Fibroblast of skin of scalp (primary cell): ENCODE results near the gene HEATR9.

Experiments
- DNase-seq: peaks from one replicate; pipeline ENCODE4 v3.0.0-alpha.2; 2013

HEATR9 gene

GRCh38 chr17:35893751-35894150, 25.1 kb upstream of the HEATR9 start:
- DNase-seq: no peak

DNA sequence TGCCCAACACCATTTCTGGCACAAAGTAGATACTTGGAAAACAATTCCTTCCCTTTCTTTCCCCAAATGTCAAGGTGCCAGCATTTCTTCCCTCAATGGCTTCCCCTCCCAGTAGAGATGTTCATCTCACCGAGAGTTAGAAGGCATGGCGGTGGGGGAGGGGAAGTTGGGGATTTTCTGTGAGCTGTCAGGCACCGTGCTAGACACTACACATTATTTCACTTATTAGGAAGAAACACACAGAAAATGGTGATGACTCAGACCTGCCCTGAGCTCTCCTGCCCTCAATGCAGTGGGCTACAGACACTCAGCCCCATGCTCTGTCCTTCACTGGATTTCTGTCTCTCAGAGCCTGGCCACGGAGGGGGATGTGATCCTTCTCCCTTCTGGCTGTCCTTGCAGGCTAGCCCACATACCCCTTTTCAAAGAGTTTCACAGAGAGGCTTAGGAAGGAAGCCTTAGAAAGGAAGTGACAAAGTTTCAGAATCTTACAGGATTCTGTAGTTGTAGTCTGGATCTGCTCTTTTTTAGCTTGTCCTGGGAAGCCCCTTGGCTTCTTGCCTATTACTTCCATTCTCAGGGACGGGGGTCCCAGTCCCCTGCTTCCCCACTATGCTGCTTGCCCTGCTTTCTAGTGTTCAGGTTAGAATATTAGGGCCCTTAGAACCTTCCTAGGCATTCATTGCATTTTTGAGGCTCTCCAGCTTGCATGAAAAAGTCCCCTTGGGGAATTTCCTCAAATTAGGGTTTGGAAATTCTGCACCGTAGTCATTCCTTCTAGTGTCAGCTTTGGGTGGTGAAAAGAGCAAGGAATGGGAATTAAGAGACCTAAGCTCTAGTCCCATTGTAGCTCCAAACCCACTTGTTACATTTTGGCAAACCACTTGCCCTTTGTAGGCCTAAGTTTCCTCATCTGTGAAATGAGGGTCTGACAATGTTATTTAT, 23.7 kb upstream of the HEATR9 start:
- peak; percentile 29 for DNase-seq

GRCh38 chr17:35891269-35891668, 22.6 kb upstream of the HEATR9 start:
- DNase-seq: no peak

DNA sequence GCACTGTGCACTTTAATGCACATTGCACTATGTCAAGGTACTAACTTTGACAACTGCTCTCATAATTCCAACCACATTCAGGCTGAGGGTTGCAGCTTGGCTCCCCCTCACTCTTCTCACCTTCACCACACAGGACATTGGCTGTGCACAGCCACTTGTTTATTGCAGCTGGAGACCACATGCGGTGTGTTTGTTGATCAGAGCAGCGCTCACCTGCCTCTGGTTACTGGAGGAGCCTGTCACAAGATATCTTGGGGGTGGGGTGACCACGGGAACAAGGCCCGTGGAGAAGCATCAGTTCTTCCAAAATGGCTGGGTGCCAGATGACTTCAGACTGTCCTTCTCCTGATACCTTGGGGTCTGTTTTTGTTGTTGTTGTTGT, 22.1 kb upstream of the HEATR9 start:
- no peak for DNase-seq

GRCh38 chr17:35889818-35890773, 21.4 kb upstream of the HEATR9 start:
- peak; percentile 61 for DNase-seq

GRCh38 chr17:35889241-35889640, 20.6 kb upstream of the HEATR9 start:
- no peak for DNase-seq

- no peak for DNase-seq
Measured at GRCh38 chr17:35879773-35880654, 11.3 kb upstream of the HEATR9 start, which contains the start of gene CCL5. CCL5 (minus strand) TSS chr17:35880360.

DNA sequence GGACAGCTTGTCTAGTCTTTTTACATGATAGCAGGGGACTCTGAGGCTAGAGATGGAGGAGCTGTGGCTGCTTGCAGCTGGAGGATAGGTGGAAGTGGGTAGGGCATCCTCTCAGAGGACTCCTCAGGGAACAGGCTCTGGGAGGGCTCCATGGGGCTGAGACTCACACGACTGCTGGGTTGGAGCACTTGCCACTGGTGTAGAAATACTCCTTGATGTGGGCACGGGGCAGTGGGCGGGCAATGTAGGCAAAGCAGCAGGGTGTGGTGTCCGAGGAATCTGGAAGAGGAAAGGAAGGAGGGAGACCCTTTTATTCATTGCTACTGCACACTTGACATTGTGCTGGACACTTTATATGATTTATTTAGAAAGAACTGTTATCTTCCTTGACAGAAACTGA, 9.7 kb upstream of the HEATR9 start:
- DNase-seq: no peak

DNA sequence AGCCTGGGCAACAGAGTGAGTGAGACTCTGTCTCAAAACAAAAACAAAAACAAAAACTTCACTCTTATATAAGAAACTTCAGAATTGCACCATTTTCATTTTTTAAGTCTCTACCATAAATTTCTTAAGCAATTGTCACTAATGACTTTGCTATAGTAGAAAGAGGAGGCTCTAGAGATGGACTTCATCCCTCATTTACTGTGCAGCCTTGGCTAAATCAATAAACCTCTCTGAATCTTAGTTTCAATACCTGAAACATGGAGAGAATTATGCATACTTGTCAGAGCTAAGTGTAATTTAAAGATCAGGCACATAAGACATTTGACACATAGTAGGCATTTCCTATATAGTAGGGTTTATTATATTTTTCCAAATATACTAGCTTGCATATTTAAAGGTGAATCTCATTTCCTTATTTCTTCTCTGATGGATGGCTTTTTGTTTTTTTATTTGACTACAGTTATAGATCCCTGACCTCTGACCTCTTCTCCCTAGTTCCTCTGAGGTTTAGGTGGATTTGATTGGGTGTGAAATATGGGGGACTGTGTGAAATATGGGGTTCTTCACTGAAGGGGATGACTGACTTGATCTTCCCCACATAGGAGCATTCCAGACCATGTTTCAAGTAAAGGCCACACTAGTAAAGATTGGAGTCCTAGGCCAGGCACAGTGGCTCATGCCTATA, 8.8 kb upstream of the HEATR9 start:
- no peak for DNase-seq

GRCh38 chr17:35876534-35876933, 7.8 kb upstream of the HEATR9 start:
- DNase-seq: no peak

DNA sequence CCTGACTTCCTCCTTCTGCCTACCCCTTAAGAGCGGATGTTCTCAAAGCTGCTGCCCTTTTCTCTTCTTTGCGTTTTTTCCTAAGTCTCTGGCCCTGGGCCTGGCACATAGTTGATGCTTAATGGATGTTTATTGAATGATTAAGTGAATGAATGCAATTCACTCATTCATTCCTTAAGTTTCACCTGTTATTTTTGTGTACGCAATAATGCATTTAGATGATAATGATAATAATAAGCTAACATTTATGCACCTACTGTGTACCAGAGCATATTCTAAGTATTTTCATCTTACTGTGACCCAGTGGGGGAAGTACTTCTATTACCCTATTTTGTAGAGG, 7.1 kb upstream of the HEATR9 start:
- no peak for DNase-seq

DNA sequence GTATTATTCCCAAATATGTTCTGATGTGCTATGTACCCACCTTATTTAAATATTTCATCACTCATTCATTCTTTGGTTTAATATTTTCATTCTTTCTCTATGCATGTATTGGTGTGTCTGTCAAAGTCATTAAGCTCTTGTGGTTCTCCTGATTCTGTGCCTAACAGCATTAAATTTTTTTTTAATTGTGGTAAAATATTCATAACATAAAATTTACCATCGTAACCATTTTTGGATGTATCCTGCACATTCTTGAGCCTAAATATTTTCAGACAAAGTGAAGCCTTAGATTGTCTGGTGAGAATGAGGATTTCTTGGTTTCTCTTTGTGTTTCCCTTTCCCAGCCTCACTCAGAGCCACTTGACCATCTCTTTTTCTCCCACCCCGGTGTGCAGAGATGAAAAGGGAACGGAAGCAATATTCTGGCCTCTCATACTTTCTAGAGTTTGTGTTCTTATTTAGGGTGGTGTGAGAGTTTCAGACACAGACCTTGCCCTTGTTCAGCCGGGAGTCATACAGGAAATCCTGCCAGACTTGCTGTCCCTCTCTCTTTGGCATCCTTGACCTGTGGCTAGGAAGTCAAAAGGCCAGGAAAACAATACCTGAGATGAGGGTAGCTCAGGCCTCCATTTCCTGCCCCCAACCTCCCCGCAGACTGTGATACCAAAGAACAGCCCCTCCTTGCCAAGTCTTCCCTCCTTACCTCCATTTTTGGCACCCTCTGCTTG, 6.5 kb upstream of the HEATR9 start:
- no peak for DNase-seq

- no peak for DNase-seq
Measured at GRCh38 chr17:35872196-35872980, 3.7 kb upstream of the HEATR9 start.

DNA sequence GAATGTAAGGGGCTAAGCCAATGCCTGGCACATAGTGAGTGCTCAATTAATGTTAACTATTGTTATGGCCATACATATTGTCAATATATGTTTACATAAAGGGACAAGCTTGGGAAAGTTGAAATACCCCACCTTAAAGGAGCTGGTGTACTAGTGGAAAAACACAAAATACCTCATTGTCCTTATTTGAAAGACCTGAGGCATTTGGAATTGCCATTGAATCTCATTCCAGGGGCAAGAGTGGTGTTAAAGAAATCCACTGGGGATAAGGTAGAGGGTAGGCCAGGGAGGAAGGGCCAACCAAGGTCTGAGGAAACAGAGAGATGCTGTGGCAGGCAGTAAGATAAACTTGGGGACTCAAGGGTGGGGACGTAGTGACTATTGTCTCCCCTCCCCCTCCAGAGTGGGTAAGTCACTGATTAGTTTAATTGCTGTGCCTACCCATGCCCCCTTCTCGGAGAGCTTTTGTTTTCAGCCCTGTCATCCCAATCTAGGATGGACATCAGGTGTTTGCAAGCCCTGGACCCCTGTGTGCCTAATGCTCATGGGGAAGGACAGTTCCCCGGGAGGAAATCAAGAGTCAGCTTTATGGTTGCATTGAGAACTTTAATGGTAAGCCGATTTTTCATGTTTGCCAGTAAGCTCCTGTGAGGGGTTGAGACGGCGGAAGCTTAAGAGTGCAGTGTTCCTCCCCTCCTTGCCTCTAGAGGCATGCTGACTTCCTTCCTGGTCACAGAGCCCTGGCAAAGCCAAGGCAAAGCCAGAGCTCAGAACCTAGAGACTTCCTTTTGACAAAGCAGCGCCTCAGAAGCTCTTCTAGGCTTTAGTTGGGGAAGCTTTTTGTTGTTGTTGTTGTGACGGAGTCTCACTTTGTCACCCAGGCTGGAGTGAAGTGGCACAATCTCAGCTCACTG, 2.5 kb upstream of the HEATR9 start:
- DNase-seq: no peak

DNA sequence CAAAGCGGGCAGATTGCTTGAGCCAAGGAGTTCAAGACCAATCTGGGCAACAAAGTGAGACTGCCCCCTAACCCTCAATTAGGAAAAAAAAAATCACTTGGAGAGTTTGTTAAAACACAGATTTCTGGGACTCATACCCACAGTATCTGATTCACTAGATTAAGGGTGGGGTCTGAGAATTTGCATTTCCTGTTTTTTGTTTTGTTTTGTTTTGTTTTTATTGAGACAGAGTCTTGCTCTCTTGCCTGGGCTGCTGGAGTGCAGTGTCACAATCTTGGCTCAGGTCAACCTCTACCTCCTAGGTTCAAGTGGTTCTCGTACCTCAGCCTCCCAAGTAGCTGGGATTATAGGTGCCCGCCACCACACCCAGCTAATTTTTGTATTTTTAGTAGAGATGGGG, 1.1 kb downstream of the HEATR9 start:
- no peak for DNase-seq

DNA sequence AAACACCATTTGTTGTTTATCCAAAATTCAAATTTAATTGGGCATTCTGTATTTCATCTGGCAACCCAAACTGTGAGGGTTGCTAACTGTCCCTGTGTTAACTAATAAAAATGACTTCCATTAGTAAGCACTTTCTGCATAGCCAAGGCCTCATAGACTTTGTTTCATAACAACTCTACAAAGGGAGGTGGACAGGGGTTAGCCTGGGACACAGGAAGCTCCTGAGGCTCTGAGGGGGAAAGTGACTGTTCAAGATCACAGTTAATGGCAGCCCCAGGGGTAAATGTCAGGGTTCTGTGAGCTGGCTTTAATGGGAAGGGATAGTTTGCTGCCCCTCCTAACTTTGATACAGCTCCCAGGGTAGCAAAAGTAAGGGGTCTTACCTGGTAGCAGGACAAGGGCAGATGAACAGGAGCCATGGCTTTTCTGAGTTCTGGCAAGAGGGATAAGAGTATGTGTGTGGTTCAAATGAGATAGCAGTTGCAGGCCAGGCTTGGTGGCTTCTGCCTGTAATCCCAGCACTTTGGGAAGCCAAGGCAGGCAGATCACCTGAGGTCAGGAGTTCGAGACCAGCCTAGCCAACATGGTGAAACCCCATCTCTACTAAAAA, 2.2 kb downstream of the HEATR9 start:
- no peak for DNase-seq

DNA sequence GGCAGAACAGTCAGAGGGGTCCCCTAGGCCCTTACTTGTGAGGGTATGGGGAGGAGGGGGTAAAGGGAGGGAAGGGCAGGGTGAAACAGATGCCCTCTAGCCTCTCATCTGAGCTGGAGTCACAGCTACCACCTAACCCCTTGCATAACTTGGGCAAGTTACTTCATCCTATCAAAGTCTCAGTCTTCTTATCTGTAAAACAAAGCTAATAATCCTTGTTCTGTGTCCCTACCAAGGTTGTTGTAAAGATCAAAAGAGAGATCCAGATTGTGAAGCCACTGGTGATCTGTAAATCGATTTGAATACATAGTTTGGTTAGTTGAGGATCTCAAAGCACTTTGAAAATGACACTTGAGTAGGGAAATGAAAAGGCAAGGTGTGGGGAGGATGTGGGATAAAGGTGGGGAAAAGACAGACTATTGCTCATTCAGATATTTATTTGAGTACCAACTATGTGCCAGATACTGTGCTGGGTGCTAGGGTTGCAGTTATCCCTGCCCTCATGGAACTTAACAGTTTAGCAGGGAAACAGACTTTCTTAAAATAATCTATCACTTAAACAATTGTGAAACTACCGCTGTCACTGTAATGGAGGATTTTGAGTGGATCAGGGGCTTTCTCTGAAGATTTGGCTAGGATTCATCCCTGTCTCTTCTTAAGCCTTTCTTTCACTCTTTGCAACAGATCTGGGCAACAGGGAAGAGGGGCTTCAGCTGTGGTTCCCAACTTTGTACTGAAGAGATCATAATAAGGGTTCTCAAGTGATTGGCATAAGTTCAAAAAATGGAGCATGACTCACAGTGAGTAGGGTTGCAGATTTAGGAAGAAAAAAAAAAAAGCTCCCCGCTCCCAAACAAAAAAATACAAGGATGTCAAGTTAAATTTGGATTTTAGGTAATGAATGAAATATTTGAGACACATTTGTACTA, 3.0 kb downstream of the HEATR9 start:
- peak; percentile 49 for DNase-seq

GRCh38 chr17:35864853-35865252, 3.8 kb downstream of the HEATR9 start:
- no peak for DNase-seq
